ENCODE data around the gene C17orf50. TPM values are rescaled to one million over a fixed set of nuclear protein-coding genes. Genes with fewer than 3 reads are reported as not detected.

C17orf50 gene
- polyA plus RNA-seq, 1 donor (not counting 4 experiments of a cell fraction or from before 2014, with no cell fraction given): not detected

GRCh38 chr17:35744830-35745229 is 15.9 kb upstream of the C17orf50 start:
- Histone ChIP-seq H2AFZ (ENCODE audit: control insufficient read depth, low read length) (no peak overlapping the region), H3K27ac (ENCODE audit: control insufficient read depth, insufficient read depth, low read length) (no peak overlapping the region), H3K9ac (ENCODE audit: control insufficient read depth, extremely low read depth, insufficient read depth, low read length) (no peak overlapping the region), H3K9me3 (ENCODE audit: control insufficient read depth, low read depth, low read length) (no peaks in the 10 kb centered on the region), H4K20me1 (ENCODE audit: control insufficient read depth, extremely low read depth, insufficient read depth, low read length) (no peaks in the 10 kb centered on the region), H3K36me3 (ENCODE audit: control insufficient read depth in 2 of 2, extremely low read depth in 1 of 2, insufficient read depth in 2 of 2, low read length in 2 of 2) (no peaks in the 10 kb centered on the region), H3K27me3 (ENCODE audit: control insufficient read depth, extremely low read depth, insufficient read depth, low read length) (peaks cover 41% of the 10 kb centered on the region), H3K9me1 (ENCODE audit: control insufficient read depth, extremely low read depth, insufficient read depth, low read length) (no peaks in the 10 kb centered on the region), H3K4me1 (ENCODE audit: control insufficient read depth, extremely low read depth, insufficient read depth, low read length) (peaks cover 17% of the 10 kb centered on the region), H3K4me2 (ENCODE audit: control insufficient read depth, extremely low read depth, insufficient read depth, low read depth, low read length) (no peak overlapping the region), H3K4me3 (ENCODE audit: control insufficient read depth in 2 of 3, extremely low read depth in 1 of 3, insufficient read depth in 2 of 3, low read depth in 1 of 3, low read length in 3 of 3) (no peak overlapping the region), H3K79me2 (ENCODE audit: control insufficient read depth, insufficient read depth, low read length) (no peaks in the 10 kb centered on the region)
- DNase-seq (ENCODE audit: low read depth, low spot score) (no peak), FAIRE-seq (no peak)
- TF ChIP-seq EZH2 (IDR thresholded peaks at IDR 0.05; ENCODE audit: low read length) (no peak), CTCF (optimal IDR thresholded peaks at IDR 0.05 in 1 of 3, IDR thresholded peaks at IDR 0.05 in 1 of 3, conservative IDR thresholded peaks at IDR 0.05 in 1 of 3; ENCODE audit: extremely low read depth in 1 of 3, insufficient read depth in 2 of 3, low read length in 3 of 3) (no peak)
- dilution Hi-C loops (cut with MboI; ENCODE audit: extremely low pct_ligation_motif_present, low sequenced_read_pairs): no loop called here

- no peak overlapping the region for H3K4me3 ChIP-seq (ENCODE audit: control insufficient read depth in 2 of 3, extremely low read depth in 1 of 3, insufficient read depth in 2 of 3, low read depth in 1 of 3, low read length in 3 of 3)
- no peaks in the 10 kb centered on the region for H3K79me2 ChIP-seq (ENCODE audit: control insufficient read depth, insufficient read depth, low read length)
- no peak overlapping the region for H3K4me2 ChIP-seq (ENCODE audit: control insufficient read depth, extremely low read depth, insufficient read depth, low read depth, low read length)
- H3K36me3 ChIP-seq (ENCODE audit: control insufficient read depth in 2 of 2, extremely low read depth in 1 of 2, insufficient read depth in 2 of 2, low read length in 2 of 2): no peaks in the 10 kb centered on the region
- H3K9ac ChIP-seq (ENCODE audit: control insufficient read depth, extremely low read depth, insufficient read depth, low read length): no peak overlapping the region
- no peak overlapping the region for H2AFZ ChIP-seq (ENCODE audit: control insufficient read depth, low read length)
- H4K20me1 ChIP-seq (ENCODE audit: control insufficient read depth, extremely low read depth, insufficient read depth, low read length): no peaks in the 10 kb centered on the region
- DNase-seq (ENCODE audit: low read depth, low spot score) (no peak), FAIRE-seq (no peak)
- no peak overlapping the region for H3K27ac ChIP-seq (ENCODE audit: control insufficient read depth, insufficient read depth, low read length)
- no peaks in the 10 kb centered on the region for H3K9me1 ChIP-seq (ENCODE audit: control insufficient read depth, extremely low read depth, insufficient read depth, low read length)
- peaks cover 21% of the 10 kb centered on the region for H3K4me1 ChIP-seq (ENCODE audit: control insufficient read depth, extremely low read depth, insufficient read depth, low read length)
- dilution Hi-C loops (cut with MboI; ENCODE audit: extremely low pct_ligation_motif_present, low sequenced_read_pairs): no loop called here
- H3K9me3 ChIP-seq (ENCODE audit: control insufficient read depth, low read depth, low read length): no peaks in the 10 kb centered on the region
- peaks cover 37% of the 10 kb centered on the region for H3K27me3 ChIP-seq (ENCODE audit: control insufficient read depth, extremely low read depth, insufficient read depth, low read length)
- no peak for TF ChIP-seq CTCF (optimal IDR thresholded peaks at IDR 0.05 in 1 of 3, IDR thresholded peaks at IDR 0.05 in 1 of 3, conservative IDR thresholded peaks at IDR 0.05 in 1 of 3; ENCODE audit: extremely low read depth in 1 of 3, insufficient read depth in 2 of 3, low read length in 3 of 3)
- no peak for TF ChIP-seq EZH2 (IDR thresholded peaks at IDR 0.05; ENCODE audit: low read length)
Observed at GRCh38 chr17:35745246-35745645, 15.4 kb upstream of the C17orf50 start.
